MV-4-11 (cell line): ENCODE data around the gene CD55.
A peak's percentile ranks its signal among the peaks of the same experiment; 100 is the strongest.
"Not testable (repeated sequence)": the region's sequence is repeated elsewhere in the genome, so short reads cannot be mapped to it uniquely, and the experiment has no call there.

Source experiments
- DNase-seq: peaks from one replicate; lab custom pipeline; 2025; lab: John Stamatoyannopoulos, UW

The CD55 gene

DNA sequence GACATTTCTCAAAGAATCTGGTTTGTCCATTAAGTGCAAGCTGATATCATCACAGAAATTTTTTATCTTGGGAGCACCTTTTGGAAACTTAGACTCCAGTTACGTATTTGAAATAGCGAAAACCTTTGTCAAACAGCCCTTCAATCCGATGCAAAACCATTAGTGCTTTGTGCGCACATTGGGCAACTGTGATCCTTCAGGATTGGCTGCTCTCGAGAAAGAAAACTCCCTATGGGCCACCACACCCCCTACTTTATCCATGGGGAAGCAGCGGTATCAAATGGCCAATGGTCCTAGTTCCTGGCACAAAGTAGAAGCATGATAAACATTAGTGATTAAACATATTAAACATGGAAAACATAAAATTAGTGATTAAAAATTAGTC lies 16.0 kb upstream of the CD55 start:
- DNase-seq: no peak

GRCh38 chr1:207306023-207306422 lies 15.5 kb upstream of the CD55 start:
- DNase-seq: no peak

- DNase-seq: no peak
These were observed 14.9 kb upstream of the CD55 start for GRCh38 chr1:207306603-207307002.

GRCh38 chr1:207308451-207309190 lies 12.9 kb upstream of the CD55 start:
- peak; percentile 66 for DNase-seq

GRCh38 chr1:207309745-207310273 lies 11.7 kb upstream of the CD55 start:
- peak; percentile 75 for DNase-seq

DNA sequence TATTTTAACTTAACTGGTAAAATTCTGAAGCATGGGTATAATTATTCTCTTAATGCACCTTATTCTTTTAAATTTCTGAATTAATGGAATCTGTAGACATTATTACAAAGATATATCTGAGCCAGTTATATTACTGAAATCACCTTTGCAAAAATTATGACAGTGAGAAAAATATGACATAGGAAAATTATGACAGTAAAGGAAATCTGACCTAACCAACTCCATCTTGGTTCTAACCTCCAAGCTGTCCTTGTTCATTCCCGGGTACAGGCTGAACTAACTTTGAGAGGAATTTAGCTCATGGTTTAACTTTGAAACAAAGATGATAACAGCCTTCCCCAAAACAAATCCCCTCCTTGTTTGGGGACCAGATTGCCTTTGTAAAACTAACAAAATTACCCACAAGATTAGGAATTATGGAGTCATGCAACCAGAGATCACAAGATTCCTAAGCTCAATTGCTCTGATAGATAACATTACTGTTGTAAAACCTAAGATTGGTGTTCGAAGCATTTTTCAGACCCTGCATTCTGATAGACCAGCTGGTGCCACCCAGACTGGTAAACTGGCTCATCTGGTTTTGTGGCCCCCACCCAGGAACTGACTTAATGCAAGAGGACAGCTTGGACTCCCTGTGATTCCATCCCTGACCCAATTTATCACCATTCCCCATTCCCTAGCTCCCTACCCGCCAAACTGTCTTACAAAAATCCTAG lies 9.4 kb upstream of the CD55 start:
- no peak for DNase-seq

GRCh38 chr1:207312604-207312920 lies 8.9 kb upstream of the CD55 start:
- no peak for DNase-seq

DNA sequence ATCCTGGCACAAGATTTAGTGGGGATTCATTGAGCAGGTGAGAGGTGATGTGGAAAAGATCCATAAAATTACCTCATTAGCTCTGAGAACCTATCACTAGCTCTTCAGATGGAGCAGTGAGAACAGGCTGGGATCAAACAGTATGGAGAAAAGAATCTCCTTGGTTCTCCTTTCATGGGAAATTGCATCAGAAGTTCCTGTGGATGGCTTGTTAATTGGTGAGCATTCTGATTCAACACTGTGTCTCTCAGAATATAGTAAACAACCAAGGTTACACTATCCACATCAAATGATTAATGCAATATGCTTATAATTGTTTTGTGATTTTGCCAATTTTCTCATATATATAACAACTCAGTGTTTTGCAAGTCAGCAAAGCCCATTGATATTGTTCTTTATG lies 8.3 kb upstream of the CD55 start:
- DNase-seq: peak; percentile 19

DNA sequence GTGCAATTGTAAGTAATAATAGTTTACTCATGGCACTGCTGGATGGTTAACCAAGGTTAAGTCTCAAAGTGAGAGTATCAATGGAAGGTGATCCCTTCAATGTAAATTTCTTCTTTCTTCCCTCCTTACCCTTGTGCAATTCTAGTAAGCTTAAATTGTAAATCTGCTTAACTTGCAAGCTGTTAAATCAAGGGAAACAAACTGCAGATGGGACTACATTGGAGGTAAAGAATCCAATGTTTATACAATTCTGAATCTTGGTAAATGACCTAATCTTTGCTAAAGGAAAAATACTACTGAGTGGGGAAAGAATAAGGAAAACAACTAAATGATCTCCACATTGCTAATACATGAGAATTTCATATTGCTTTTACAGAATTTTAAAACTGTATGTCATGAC lies 6.7 kb upstream of the CD55 start:
- DNase-seq: no peak

DNA sequence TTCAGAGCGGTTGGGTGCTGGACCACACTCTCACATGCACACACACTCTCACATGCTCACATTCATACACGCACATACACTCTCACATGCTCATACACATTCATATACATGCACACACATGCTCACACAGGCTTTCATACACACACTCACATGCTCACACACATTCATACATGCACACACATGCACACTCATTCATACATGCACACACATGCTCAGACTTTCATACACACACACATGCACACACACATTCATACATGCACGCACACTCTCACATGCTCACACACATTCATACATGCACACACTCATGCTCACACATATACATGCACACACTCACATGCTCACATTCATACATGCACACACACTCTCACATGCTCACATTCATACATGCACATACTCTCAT lies 6.0 kb upstream of the CD55 start:
- no peak for DNase-seq

- no peak for DNase-seq
These were observed 5.3 kb upstream of the CD55 start for GRCh38 chr1:207316141-207316540.

DNA sequence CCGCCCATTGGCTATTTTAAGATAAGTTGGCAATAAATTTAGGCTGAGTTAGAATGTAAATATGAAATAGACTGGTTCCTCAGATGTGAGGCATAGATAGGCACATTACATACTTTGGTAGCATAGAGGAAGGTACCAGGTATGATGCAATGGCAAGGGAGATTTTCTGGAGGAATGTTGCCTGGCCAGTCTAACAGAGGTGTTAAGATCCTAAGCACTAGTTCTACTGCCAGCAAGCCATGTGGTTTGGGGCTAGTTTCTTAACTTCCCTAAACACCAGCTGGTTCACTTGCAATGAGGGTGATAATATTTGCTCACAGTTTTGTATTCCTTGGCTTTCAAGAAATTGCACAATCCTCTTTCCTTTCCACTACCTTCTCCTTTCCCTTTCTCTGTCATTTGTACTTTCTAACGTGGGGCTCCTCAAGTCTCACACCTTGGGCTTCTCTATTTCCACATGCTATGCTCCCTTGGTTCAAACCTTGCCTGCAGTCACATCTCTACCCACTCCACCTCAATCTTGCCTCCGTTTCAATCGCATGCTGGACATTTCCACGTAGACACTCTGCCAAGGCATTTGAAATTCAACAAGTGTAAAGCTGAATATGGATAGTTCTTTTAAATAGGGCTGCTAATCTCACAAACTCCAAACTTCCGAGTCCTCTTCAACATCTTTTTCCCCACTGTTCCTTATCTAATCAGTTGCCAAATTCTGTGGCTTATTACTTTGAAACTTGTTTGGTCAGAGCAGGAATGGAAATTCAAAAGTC lies 4.7 kb upstream of the CD55 start:
- peak; percentile 92 for DNase-seq

DNA sequence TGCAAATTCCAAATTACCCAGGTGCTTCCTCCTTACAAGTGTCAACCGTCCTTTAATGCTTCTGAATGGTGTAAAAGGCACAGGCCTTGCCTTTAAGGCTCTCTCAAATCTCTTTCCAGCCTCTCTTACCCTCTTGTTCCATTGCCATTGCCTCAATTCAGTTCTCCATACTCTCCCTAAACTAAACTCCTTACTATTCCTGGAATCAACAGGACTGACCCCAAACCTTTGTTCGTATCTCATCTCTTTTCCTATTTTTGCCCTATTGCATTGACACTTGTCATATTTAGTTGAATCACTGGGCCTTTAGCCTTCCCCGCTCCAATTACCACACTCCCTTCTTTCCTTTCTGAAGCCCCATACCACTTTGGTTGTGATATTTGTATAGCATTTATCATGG lies 3.9 kb upstream of the CD55 start:
- no peak for DNase-seq

- no peak for DNase-seq
These were observed 3.3 kb upstream of the CD55 start for GRCh38 chr1:207318072-207318619.

DNA sequence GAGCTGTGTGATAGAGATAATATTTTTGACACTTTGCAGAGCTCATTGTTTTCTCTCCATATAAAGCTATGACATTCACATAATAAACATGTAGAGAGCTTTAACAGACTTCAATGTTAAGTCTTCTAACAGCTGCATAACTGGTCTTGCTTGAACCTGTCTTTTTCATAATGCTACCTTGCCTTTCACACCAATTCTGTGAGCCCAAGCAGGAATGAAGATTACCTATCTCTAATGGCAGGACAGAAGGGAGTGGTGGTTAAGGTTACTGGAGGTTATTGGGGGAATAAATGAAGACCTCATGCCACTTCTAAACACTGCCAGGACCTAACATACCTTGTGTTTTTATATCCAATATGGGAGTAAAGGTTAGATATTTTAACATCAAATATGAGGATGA lies 2.3 kb upstream of the CD55 start:
- no peak for DNase-seq

- DNase-seq: not testable (repeated sequence)
These were observed 1.4 kb upstream of the CD55 start for GRCh38 chr1:207320105-207320504.

- no peak for DNase-seq
These were observed 540 bp downstream of the CD55 start for GRCh38 chr1:207321790-207322645.

DNA sequence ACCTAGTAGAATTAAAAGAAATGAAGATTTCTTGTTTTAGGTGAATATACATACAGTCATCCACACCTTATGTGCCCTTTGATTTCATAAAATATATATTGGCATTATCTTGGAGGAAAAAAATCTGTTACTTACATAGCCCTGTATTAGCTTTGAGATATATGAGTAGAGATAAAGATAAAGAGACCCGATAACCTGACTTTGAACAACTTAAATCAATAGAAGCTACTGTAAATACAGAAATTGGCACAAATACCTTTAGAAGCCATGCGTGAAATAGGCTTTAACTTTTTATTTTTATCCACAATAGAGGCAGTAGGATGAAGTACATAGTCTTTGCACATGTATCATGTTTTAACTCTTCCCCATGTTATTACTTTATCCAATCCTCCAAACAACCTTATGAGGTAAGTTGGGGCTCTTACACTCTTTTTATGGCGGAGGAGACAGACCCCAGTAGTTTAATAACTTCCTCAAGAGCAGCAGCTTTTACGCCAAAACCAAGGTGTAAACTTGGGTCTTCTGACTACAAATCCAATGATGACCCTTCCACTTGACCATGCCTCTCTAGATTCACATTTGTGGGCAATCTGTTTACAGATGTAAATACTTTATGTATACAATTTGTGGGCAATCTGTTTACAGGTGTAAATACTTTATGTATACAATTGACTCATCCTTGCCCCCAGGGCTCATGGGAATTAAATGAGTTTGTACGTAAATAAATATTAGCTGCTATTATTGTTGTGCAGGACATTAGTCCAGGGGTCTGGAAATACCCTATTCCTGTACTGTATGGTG lies 2.1 kb downstream of the CD55 start:
- no peak for DNase-seq

DNA sequence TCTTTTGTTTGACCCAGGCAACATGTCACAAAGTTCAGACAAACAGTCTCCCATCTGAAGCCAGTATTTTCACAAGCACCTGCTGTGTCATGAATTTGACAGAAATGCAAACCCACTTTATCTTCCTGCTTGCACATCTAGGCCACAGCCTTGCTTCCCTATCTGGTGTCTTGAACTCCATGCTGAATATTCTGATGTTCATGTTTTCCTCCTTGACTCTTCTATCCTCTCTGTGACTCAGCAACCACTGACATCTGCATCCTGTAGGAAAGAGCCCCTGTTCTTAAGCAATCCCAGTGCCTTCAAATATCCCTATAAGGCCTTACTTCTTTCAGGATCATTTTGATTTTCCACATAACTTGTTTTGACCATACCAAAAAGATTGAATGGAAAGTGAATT lies 6.5 kb downstream of the CD55 start:
- DNase-seq: peak; percentile 44

DNA sequence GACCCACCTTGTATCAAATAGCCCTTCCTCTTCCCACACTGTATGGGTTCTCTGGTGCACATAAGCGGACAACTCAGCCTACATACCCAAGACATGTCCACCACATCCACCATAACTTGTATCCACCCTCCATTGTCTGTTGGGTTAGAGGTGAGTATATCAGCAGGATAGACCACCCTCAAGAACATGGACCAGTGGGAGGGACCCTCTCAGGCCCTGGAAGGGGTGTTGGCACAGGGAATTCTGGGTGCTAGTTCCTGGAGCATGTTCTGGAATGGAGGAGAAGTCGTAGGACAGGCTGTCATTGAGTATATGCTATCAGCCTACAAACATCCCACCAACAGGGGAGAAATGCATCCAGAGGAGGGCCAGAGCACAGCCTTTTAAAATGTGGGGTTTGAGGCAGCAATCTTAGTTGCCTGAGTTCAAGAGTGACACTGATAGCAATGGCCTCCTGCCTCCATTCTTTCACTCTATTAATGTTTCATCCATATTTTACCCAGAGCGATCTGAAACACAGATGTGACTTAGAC lies 7.5 kb downstream of the CD55 start:
- DNase-seq: no peak

DNA sequence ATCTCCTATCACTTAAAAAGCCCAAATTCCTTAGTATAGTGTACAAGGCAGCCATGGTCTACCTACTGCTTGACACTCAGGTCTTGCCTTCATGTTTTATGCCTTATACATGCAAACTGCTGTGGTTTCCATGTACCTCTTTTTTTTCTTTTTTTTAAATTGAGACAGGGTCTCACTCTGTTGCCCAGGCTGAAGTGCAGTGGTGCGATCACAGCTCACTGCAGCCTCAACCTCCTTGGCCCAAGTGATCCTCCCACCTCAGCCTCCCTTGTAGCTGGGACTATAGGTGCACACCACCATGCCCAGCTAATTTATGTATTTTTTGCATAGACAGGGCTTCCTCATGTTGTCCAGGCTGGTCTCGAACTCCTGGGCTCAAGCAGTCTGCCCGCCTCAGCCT lies 8.0 kb downstream of the CD55 start:
- no peak for DNase-seq
